Omental fat pad (tissue), 4 donors: Measurements from ENCODE around the gene SUPT5H. TPM values are rescaled to one million over a fixed set of nuclear protein-coding genes. Genes with fewer than 3 reads are reported as not detected.
A peak's percentile ranks its signal among the peaks of the same experiment; 100 is the strongest.

ENCODE experiments used
- ATAC-seq: fragments of 150-250 bp; one replicate; pipeline ENCODE4 v1.9.1; 2016; ENCODE audit warnings: mild to moderate bottlenecking, moderate library complexity; ENCODE audit not compliant: low FRiP score
- DNase-seq: peaks from one replicate; pipeline ENCODE4 v3.0.0-alpha.2; 2019; ENCODE audit warnings: low spot score
- CTCF ChIP-seq, 3 donors: fragments of 450-650 bp; IDR thresholded peaks; one replicate each; pipeline ENCODE4 v1.5.1; 2016 to 2017; ENCODE audit warnings: antibody characterized with exemption in 3 of 3, mild to moderate bottlenecking in 3 of 3, moderate library complexity in 2 of 3
- total RNA-seq, 4 donors: library from RNA; depleted of rRNA; stranded (reverse); fragments of >200 nt; gene quantifications; one replicate each; pipeline ENCODE4 v1.1.0, GENCODE V29; 2016

The SUPT5H gene
- total RNA-seq, 4 donors from 2014 or later: 62.2 to 102 (median 73.3) TPM

DNA sequence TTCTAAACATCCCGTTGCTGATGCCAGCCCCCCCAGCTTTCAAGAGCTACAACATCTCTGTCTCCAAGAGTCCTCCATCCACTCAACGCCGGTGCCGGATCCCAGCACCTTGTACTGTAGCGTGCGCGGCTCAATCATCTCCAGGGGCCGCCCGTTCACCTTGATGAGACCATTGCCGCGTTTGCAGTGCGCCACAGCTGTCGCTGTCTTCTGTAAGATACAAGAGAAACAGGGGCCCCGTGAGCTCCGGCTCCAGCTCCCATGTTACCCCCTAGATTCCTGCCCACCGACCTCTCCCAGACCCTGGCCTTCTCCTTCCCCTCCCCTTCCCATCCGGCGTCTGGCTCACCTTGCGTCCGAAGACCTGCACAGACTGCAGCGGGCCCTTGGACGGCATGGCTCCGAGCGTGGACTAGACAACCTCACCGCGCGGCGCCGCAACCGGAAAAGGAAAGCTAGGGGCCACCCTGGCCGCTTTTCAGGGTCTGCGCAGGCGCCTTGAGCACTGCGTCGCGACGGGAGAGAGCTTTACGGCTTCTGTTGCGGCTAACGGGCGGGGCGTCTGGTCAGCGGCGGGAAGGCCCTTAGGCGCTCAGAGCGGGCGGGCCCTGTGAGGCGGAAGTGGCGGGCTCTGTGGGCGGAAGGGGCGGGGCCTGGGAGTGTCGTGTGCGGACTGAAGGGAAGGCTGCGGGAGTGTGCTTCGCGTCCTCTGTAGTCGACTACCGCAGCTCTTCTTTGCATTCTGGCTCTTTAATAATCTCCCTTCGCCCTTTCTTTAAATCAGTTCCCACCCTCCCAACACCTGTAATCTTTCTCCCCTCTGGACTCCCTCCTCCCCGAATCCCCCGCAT lies 9.7 kb upstream of the SUPT5H start, which contains the start of gene RPS16:
TSS of gene RPS16 (minus strand) at position 451 of the 851 bp plus-strand sequence. CDS start at position 397, 54 bp downstream.
- peak; percentile 85 for DNase-seq
- TF ChIP-seq CTCF (IDR thresholded peaks at IDR 0.05): no peak
- ATAC-seq: peak; percentile 96

GRCh38 chr19:39436350-39436716 lies 9.0 kb upstream of the SUPT5H start:
- ATAC-seq: no peak
- no peak for TF ChIP-seq CTCF (IDR thresholded peaks at IDR 0.05)
- no peak for DNase-seq

GRCh38 chr19:39438270-39438934 lies 7.0 kb upstream of the SUPT5H start:
- no peak for ATAC-seq
- DNase-seq: no peak

GRCh38 chr19:39444598-39445195 lies 685 bp upstream of the SUPT5H start:
- no peak for DNase-seq
- no peak for ATAC-seq
- no peak for TF ChIP-seq CTCF (IDR thresholded peaks at IDR 0.05)

More at GRCh38 chr19:39438270-39438934, 7.0 kb upstream of the SUPT5H start:
- no peak for TF ChIP-seq CTCF (IDR thresholded peaks at IDR 0.05)

DNA sequence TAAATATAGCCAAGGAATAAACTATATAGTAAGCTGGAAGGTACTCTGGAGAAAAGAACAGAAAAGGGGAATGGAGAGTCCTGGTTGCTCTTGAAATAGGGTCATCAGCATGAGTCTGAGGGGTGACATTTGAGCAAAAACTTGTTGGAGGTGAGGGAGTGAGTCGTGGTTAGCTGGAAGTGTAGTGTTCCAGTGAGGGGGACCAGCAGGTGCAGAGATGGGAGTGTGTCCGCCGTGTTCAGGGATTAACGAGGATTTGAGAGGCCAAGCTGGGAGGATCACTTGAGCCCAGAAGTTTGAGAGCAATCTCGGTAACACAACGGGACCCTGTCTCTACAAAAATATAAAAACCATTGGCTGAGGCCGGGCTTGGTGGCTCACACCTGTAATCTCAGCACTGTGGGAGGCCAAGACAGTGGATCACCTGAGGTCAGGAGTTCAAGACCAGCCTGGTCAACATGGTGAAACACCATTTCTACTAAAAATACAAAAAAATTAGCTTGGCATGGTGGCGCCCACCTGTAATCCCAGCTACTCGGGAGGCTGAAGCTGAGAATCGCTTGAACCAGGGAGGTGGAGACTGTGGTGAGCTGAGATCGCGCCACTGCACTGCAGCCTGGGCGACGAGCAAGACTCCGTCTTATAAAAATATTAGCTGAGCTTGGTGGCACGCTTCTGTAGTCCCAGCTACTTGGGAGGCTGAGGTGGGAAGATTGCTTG lies 1.1 kb downstream of the SUPT5H start:
- no peak for TF ChIP-seq CTCF (IDR thresholded peaks at IDR 0.05)
- ATAC-seq: no peak
- no peak for DNase-seq

DNA sequence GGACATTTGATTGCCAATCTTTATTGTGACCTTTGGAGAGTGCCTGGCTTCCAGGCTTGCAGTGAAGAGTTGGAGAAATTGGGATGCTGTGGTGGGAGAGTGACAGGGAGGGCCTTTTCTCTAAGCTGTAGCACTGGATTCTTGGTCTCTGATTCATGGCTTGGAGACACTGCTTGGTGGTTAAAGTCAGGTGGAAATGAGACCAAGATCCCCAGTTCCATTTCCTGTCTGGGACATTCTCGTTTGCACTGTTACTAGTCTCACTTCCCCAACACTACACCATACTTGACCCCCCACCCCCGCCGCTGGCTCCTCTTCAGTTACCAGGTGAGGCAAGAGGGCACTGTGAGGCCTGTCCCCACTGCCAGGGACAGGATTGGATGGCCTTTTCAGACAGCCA lies 2.9 kb downstream of the SUPT5H start:
- DNase-seq (no peak), ATAC-seq (no peak)
- no peak for TF ChIP-seq CTCF (IDR thresholded peaks at IDR 0.05)
